NCI-H2196 (cell line): ENCODE measurements around the gene DENND2D.

Experiments
- DNase-seq: peaks from one replicate; lab custom pipeline; 2025; ENCODE audit not compliant: unreplicated experiment; lab: John Stamatoyannopoulos, UW

Gene DENND2D

GRCh38 chr1:111203681-111204200 is 3.3 kb upstream of the DENND2D start:
- DNase-seq, result peak; percentile 78

- DNase-seq, result no peak
Observed at GRCh38 chr1:111202707-111203623, 2.5 kb upstream of the DENND2D start.

- DNase-seq, result no peak
Observed at GRCh38 chr1:111202366-111202706, 1.9 kb upstream of the DENND2D start.

DNA sequence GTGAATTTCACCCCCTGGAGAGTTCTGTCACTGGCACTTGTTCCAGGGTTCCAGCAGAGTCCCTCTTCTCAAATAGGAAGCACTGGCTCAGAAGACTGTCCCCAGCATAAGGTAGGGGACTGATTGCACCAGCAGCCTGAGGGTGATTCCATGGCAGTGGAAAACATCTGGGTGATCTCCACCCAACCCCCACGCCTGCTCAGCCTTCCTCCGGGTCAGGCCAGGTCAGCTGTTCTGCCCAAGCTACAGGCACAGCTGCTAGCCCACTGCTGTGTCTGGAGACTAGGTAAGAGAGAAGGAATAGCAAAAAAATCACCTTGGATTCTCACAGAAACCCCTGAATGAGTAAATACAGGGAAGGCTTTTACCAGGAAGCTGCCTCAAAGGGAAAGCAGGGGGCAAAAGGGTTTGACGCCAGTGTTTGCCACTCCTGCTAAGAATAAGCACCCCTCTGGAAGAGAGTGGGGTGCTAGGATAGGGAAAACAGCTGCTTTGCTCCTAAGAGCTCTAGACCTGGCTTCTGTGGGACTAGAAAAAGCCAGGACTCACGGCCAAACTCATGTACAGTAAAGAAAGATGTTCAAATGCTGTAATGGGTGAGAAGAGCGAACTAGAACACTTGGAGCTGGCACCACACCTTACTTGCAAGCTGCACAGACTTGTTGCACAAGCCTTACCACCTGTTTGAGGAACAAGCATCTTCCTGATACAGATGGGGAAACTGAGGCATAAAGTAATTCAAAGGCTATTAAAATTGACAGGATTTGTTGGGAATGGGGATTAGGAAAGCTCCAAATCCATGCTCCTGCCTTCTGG is 1.0 kb upstream of the DENND2D start:
- no peak for DNase-seq

GRCh38 chr1:111200802-111201161 is 336 bp upstream of the DENND2D start:
- DNase-seq, result no peak

DNA sequence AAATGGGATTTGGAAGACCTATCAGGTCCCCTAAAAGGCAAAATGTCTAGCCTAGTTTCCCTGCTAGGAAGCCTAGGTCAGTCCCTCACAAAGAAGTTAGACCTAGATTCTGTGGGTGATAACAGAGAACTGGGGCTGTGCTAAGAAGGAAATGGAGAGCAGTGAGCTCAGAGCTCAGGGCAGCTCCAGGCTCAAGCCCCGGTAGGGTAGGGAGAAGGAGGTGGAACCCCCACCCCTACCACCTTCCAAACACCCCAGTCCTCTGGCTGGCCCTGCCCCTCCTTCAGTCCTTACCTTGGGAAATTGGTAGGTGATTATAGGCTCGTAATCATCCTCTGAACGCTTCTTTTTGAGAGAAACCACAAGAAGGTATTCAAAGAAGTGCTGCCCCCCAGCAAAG is 1.1 kb downstream of the DENND2D start:
- no peak for DNase-seq

- no peak for DNase-seq
Observed at GRCh38 chr1:111198836-111199235, 1.6 kb downstream of the DENND2D start.

- DNase-seq, result no peak
Observed at GRCh38 chr1:111197598-111198284, 2.7 kb downstream of the DENND2D start.

DNA sequence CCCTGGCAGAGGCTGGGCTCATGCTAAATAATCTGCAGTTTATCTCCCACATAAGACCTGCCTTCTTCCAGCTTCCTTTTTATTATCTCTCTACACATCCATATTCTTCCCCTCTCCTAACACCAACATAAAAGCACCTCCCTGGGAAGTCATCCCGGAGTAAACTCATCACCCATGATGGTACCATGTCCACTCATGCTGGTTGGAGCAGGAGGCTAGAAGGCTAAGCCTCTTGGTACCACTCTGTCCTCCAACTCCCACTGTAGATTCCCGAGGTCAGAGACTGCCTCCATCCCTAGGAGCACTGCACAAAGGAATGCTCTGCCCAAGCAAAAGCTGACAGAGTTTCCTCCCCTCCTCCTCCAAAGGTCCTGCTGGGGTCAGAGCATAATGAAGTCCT is 4.2 kb downstream of the DENND2D start:
- DNase-seq, result no peak

GRCh38 chr1:111195002-111195684 is 5.3 kb downstream of the DENND2D start:
- DNase-seq, result no peak

GRCh38 chr1:111193712-111194480 is 6.5 kb downstream of the DENND2D start:
- DNase-seq, result no peak

GRCh38 chr1:111192658-111193519 is 7.6 kb downstream of the DENND2D start:
- no peak for DNase-seq

DNA sequence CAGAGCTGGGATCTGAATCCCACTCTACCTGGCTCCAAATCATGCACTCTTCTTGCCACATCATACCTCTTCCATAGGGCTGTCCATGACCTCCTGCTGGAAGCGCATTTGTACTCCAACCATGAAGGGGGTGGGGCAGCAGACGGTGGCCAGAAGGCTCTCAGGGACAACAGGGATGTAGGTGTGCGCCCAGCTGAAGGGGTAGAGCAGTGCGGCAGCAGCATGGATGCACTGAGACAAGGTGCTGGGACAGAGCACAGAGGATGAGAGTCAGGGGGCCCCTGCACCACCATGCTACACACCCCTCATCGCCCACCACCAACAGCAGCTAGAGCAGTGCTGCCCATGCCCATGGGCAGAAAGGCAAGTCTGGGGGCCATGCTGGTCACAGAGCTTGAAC is 8.4 kb downstream of the DENND2D start:
- no peak for DNase-seq

GRCh38 chr1:111191496-111191895 is 8.9 kb downstream of the DENND2D start:
- no peak for DNase-seq

- DNase-seq, result no peak
Observed at GRCh38 chr1:111190931-111191451, 9.5 kb downstream of the DENND2D start.

DNA sequence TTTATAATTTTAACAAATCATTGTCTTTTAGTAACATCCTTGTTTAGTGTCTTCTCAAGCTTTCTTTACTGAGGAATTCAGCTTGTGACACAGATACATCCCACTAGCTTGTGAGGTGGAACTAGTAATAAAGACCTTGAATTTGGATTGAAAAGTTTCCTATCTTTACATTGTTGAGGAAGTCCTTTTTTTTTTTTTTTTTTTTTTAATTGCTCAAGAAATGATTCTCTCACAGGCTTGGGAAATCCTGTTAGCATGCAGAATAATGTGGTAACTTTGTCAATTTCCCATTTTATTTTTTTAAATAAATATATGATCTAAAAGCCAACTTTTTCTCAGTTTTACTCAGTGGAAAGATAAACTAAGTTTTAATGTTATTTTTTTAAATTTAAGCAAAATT is 15.8 kb downstream of the DENND2D start:
- DNase-seq, result no peak

DNA sequence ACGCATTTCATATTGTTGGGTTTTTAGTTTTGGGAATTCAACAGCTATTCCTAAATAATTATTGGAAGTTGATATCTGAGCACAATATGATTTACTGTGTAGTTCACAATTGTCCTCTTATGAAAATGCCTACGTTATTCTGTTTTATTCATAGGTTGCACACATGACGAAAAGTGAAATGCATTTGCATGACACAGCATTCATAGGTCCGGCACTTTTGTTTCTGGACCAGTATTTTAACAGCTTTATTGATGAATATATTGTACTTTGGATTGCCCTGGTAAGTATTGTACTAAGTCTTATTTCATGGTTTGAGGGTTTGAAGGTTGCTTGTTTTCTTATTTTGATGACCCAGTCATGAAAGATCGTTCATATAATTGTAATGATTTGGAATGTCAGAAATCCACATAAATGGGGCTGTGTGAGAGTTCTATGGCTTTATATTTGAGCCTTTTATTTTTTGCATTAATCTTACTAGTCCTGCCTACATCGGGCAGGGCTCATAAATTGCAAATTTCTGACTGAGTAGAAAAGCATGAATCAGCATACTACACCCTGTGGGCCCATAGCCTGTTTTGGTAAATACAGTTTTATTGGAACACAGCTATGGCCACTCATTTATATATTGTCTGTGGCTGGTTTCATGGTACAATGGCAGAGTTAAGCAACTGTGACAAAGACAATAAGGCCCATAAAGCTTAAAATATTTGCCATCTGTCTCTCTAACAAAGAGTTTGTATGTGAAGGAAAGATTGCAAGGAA is 17.0 kb downstream of the DENND2D start:
- DNase-seq, result no peak

- DNase-seq, result no peak
Observed at GRCh38 chr1:111182052-111182451, 18.4 kb downstream of the DENND2D start.
